GM12873 (cell line): ENCODE results near the gene ZNF766.
A peak's percentile ranks its signal among the peaks of the same experiment; 100 is the strongest.

Source experiments
- TF ChIP-seq, protein P1 (sequence below): IDR thresholded peaks from 2 replicates; pipeline ENCODE4 v1.5.1; 2012; ENCODE audit warnings: low read depth, mild to moderate bottlenecking, moderate library complexity, low read length, control low read depth; ENCODE audit not compliant: insufficient read depth; ENCODE audit errors: missing control alignments

Gene ZNF766

DNA sequence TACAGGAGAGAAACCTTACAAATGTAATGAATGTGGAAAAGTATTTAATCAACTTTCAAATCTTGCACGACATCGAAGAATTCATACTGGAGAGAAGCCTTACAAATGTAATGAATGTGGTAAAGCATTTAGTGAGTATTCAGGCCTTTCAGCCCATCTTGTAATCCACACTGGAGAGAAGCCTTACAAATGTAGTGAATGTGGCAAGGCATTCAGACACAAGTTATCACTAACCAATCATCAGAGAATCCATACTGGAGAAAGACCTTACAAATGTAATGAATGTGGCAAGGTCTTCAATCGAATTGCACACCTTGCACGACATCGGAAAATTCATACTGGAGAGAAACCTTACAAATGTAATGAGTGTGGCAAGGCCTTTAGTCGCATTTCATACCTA, 53.0 kb downstream of the ZNF766 start:
- TF ChIP-seq, protein P1, sequence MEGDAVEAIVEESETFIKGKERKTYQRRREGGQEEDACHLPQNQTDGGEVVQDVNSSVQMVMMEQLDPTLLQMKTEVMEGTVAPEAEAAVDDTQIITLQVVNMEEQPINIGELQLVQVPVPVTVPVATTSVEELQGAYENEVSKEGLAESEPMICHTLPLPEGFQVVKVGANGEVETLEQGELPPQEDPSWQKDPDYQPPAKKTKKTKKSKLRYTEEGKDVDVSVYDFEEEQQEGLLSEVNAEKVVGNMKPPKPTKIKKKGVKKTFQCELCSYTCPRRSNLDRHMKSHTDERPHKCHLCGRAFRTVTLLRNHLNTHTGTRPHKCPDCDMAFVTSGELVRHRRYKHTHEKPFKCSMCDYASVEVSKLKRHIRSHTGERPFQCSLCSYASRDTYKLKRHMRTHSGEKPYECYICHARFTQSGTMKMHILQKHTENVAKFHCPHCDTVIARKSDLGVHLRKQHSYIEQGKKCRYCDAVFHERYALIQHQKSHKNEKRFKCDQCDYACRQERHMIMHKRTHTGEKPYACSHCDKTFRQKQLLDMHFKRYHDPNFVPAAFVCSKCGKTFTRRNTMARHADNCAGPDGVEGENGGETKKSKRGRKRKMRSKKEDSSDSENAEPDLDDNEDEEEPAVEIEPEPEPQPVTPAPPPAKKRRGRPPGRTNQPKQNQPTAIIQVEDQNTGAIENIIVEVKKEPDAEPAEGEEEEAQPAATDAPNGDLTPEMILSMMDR, result no peak

DNA sequence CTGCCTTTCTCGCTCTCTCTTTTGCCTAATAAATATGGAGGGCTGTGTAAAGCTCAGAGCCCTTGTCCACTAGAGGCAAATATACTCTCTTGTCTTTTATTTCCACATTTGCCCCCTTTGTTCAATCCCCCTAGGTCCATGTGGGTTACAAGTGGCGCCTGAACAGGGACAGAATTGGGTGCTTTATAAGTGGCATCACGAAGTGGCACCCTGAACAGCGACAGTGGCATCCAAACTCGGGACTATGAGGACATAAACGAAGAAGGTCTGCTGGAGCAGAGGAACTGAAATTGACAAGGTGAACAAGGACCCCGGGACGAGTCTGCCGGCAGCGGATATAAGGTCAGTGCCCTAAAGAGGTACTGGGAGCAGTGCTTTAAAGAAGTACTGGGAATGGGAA, 62.4 kb downstream of the ZNF766 start:
- TF ChIP-seq, protein P1, result no peak

DNA sequence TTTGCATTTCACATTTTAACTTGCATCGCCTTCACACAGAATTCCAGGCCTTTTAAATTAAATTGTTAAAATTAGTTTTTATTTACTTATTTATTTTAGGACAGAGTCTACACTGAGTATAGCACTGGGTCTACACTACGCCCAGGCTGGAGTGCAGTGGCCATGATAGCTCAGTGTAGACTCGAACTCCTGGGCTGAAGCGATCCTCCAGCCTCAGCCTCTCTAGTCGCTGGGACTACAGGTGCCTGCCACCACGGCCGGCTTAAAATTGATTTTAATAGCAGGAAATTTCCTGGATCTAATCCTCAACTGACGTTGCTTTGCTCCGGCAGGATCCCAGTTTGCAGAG, 66.4 kb downstream of the ZNF766 start:
- TF ChIP-seq, protein P1, result no peak

DNA sequence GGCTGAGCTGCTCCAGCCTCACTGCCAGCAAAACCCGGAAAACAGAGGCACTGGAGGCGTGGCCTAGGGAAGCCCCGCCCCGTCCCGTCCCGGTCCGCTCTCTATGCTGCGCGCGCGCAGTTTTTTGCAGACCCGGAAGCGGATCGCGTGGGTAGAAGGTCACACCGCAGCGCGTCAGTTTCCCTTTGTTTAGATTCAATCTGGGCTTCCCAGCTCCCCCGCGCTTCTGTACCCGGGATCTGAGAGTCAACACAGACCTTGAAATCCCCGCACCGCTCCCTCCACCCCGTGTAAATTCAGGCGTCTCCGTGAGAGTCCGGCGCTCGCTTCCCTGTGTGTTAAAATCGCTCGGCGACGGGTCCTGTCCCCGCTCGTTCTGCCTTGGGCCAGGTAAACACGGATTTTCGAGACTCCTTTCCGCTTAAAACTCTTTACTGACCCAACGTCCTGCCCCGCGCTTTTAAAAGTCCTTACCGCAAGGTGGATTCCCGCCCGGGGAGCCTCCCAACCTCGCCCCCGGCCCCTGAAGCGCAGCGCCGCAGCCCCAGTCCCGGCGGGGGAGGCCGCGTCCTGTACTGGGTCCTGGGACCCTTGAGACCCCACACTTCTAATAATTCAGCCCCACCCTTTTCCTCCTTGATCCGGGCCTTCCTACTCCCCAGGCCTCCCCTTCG, 66.9 kb downstream of the ZNF766 start, which contains the start of gene ZNF610:
Gene ZNF610, plus strand, starts transcription at position 127 of the 674 bp plus-strand sequence. CDS start 12,930 bp downstream, outside the sequence.
- TF ChIP-seq, protein P1, result no peak

DNA sequence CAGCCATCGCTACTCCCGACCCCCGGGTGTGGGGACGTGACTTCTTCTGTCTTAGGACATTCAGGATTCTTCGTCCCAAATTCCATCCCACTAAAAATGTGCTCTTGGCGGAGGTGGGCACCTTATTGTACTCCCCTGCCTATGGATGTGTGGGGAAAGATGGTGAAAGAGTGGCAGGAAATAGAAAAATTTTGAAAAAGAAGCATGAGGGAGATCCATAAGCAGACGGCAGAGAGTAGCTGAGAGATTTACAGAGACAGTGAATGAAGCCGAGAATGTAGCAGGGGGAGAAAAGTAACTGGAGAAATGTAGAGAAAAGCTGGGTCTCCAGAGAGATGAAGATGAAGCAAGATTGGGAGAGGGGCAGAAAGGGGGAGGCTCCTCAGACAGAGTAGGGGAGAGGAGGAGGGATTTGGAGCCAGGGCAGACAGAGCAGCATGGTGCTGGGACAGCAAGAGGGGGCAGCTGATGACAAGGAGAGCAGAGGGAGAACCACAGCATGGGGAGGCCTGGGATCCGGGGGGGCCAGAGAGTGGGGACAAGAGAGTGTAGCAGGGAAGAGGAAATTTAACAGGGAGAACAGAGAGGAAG, 67.5 kb downstream of the ZNF766 start:
- TF ChIP-seq, protein P1, result no peak

DNA sequence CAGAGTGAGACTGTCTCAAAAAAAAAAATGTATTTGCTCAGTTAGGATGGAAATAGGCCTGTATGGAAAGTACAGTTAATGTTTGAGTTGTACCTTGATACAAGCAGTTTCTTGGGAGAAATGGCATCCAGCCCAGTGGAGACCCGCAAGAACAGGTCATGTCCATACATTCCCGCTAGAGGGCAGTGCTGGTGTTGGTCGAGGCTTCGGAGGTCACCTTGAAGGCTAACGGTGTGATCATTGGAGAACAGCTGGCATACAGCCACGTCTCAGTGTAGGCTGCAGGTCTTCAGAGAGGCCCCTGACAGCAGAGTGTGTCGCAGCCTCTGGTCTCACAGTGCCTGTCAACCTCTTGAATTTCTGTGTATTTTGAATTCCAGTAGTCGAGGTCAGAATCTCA, 74.2 kb downstream of the ZNF766 start:
- TF ChIP-seq, protein P1, result peak; percentile 73

DNA sequence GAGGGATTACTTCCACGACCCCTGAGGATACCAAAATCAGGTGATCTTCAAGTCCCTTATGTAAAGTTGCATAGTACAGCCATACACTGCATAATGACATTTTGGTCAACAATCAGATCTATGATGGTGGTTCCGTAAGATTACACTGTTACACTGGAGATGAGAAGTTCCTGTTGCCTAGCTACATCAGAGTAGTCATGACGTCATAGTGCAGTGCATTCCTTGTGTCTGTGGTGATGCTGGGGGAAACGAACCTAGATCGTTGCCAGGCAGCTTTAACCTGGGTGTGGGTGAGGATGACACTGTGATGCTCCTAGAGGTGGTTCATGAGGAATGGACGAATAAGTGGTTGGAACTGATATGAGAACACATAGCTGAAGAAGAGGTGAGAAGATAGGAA, 75.8 kb downstream of the ZNF766 start:
- TF ChIP-seq, protein P1, result no peak
